ENCODE results near the gene MAGED2. TPM values are rescaled to one million over a fixed set of nuclear protein-coding genes. Genes with fewer than 3 reads are reported as not detected.
A peak's percentile ranks its signal among the peaks of the same experiment; 100 is the strongest.

Gene MAGED2
- total and polyA plus RNA-seq, 9 of the 15 experiments (the other 6 are each of a cell fraction or from before 2014, with no cell fraction given) = 19.7 to 49.1 (median 23.1) TPM

- TF ChIP-seq ARID3A (IDR thresholded peaks at IDR 0.05; ENCODE audit: borderline replicate concordance, low read depth, low read length) = no peak
Measured at GRCh38 chrX:54776987-54777672, 30.4 kb upstream of the MAGED2 start (continued).

GRCh38 chrX:54785901-54786300 is 21.6 kb upstream of the MAGED2 start:
- TF ChIP-seq CTCF (IDR thresholded peaks at IDR 0.05 in 2 of 3, conservative IDR thresholded peaks at IDR 0.05 in 1 of 3; ENCODE audit: insufficient read depth in 2 of 3, low read depth in 1 of 3, low read length in 3 of 3) = peak; percentile 25 to 43 (median 26); a peak in 3 of 6 replicates
- TF ChIP-seq RAD21 (CRISPR knock-in tag; conservative IDR thresholded peaks at IDR 0.05 in 1 of 2, IDR thresholded peaks at IDR 0.05 in 1 of 2) = peak; percentile 7 to 29; a peak in 2 of 4 replicates
- no peak for TF ChIP-seq PHF8 (IDR thresholded peaks at IDR 0.05; ENCODE audit: borderline replicate concordance, low read length)
- no peak overlapping the region for H3K4me3 ChIP-seq

More at GRCh38 chrX:54785901-54786300, 21.6 kb upstream of the MAGED2 start:
- H3K36me3 ChIP-seq (ENCODE audit: control insufficient read depth, insufficient read depth, low read length) = no peaks in the 10 kb centered on the region
- no peaks in the 10 kb centered on the region for H3K9me1 ChIP-seq (ENCODE audit: control insufficient read depth, insufficient read depth, low read length)
- DNase-seq (ENCODE audit: extremely low read depth in 1 of 4, low spot score in 3 of 4) (peak in 3 of 4 experiments; percentile 6 to 25 (median 9)), ATAC-seq (peak; percentile 83), FAIRE-seq (peak; percentile 56)
- no peak overlapping the region for H3K4me2 ChIP-seq (ENCODE audit: insufficient read depth, low read length)
- no peak overlapping the region for H2AFZ ChIP-seq (ENCODE audit: low read depth, low read length)
- in situ Hi-C loops (cut with MboI) (no loop called here), intact Hi-C loops (cut with micrococcal nuclease) (loop anchor here (5.0 kb wide), 1 partner anchor 149 kb away; no protein-coding TSS in a partner anchor)
- no peak overlapping the region for H3K27ac ChIP-seq (ENCODE audit: extremely low read depth, low read depth, low read length)
- no peaks in the 10 kb centered on the region for H4K20me1 ChIP-seq (replicated peaks; ENCODE audit: control insufficient read depth, insufficient read depth, low read length)
- no peaks in the 10 kb centered on the region for H3K79me2 ChIP-seq (ENCODE audit: control insufficient read depth, insufficient read depth, low read length)
- peaks cover 0 to 15% of the 10 kb centered on the region in 2 experiments; a peak in 1 of 5 replicates for H3K27me3 ChIP-seq (ENCODE audit: control insufficient read depth in 2 of 2, insufficient read depth in 2 of 2, low read length in 2 of 2)
- no peaks in the 10 kb centered on the region for H3K4me1 ChIP-seq (replicated peaks in 1 of 2; ENCODE audit: control insufficient read depth in 2 of 2, insufficient read depth in 2 of 2, low read length in 2 of 2)
- WGBS (ENCODE audit: insufficient coverage, low coverage, missing lambda C conversion rate) = 0% methylated on average over 3 of the region's 4 CpGs
- H3K9me3 ChIP-seq (replicated peaks; ENCODE audit: control insufficient read depth, insufficient read depth, low read depth, low read length) = no peaks in the 10 kb centered on the region
- CTCF ChIA-PET (ENCODE audit: low intra/inter-chr PET ratio) = no interaction called here
- POLR2A ChIA-PET = no interaction called here
- no peak overlapping the region for H3K9ac ChIP-seq (ENCODE audit: insufficient read depth in 1 of 2, low read depth in 2 of 2, low read length in 2 of 2)
- no TSS peak for BruUV-seq (replicated peaks)

All from K562 (cell line).